NCI-H1694 treated with DMSO at 0.1 percent for 48 hours (cell line): ENCODE data around the gene PTK6.
"Not testable (repeated sequence)": the region's sequence is repeated elsewhere in the genome, so short reads cannot be mapped to it uniquely, and the experiment has no call there.

Experiments used
- DNase-seq: peaks from one replicate; lab custom pipeline; 2025; lab: John Stamatoyannopoulos, UW

PTK6 gene

GRCh38 chr20:63493563-63494020, 43.6 kb downstream of the PTK6 start:
- no peak for DNase-seq

- no peak for DNase-seq
Measured at GRCh38 chr20:63492982-63493381, 44.2 kb downstream of the PTK6 start.

GRCh38 chr20:63492518-63492917, 44.7 kb downstream of the PTK6 start:
- no peak for DNase-seq

- no peak for DNase-seq
Measured at GRCh38 chr20:63491635-63492230, 45.4 kb downstream of the PTK6 start.

- DNase-seq, result no peak
Measured at GRCh38 chr20:63491078-63491477, 46.1 kb downstream of the PTK6 start.

- no peak for DNase-seq
Measured at GRCh38 chr20:63490416-63490815, 46.8 kb downstream of the PTK6 start.

- DNase-seq, result no peak
Measured at GRCh38 chr20:63488315-63489251, 48.6 kb downstream of the PTK6 start.

GRCh38 chr20:63487781-63488241, 49.4 kb downstream of the PTK6 start:
- DNase-seq, result no peak

- no peak for DNase-seq
Measured at GRCh38 chr20:63487116-63487764, 49.9 kb downstream of the PTK6 start.

GRCh38 chr20:63486300-63486855, 50.8 kb downstream of the PTK6 start:
- DNase-seq, result no peak

GRCh38 chr20:63484651-63485403, 52.3 kb downstream of the PTK6 start:
- DNase-seq, result no peak

- DNase-seq, result no peak
Measured at GRCh38 chr20:63484236-63484635, 52.9 kb downstream of the PTK6 start.

- no peak for DNase-seq
Measured at GRCh38 chr20:63483834-63484233, 53.3 kb downstream of the PTK6 start.

GRCh38 chr20:63482021-63482587, 55.1 kb downstream of the PTK6 start:
- no peak for DNase-seq

GRCh38 chr20:63481503-63481902, 55.7 kb downstream of the PTK6 start:
- no peak for DNase-seq

- not testable (repeated sequence) for DNase-seq
Measured at GRCh38 chr20:63479695-63480419, 57.3 kb downstream of the PTK6 start.

GRCh38 chr20:63478346-63479302, 58.6 kb downstream of the PTK6 start:
- DNase-seq, result no peak
